Esophagus squamous epithelium (tissue), 4 donors: Measurements from ENCODE around the gene NUP160.

Source experiments
- POLR2A ChIP-seq, 4 donors: fragments of 450-650 bp; IDR thresholded peaks; one replicate each; pipeline ENCODE4 v1.6.1; 2017; ENCODE audit warnings: antibody characterized with exemption in 4 of 4, mild to moderate bottlenecking in 4 of 4, moderate library complexity in 3 of 4
- TF ChIP-seq, protein P1 (sequence below), 6 experiments: fragments of 450-650 bp in 4 of 6; fragments of 200-600 bp in 2 of 6; sonication (generic) in 2 of 6; IDR thresholded peaks; one replicate each; pipeline ENCODE4 v1.5.1; 2016 to 2019; ENCODE audit warnings: antibody characterized with exemption in 6 of 6, mild to moderate bottlenecking in 4 of 6, moderate library complexity in 4 of 6

DNA sequence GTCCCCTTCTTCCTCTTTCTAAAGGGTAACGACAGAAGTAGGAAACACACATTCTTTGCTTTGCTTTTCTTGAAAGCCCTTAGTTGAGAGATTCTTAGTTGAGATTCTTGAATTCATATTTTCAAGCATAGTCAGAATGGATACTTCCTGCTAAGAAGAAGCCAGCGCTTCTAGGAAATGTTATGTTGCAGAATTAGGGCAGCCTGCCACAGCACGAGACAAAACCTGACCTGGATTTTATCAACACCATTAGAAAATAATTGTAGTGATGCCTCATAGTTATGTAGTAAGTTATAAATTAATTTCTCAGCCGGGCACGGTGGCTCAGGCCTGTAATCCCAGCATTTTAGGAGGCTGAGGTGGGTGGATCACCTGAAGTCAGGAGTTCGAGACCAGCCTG lies 37.9 kb upstream of the NUP160 start:
- TF ChIP-seq, protein P1, sequence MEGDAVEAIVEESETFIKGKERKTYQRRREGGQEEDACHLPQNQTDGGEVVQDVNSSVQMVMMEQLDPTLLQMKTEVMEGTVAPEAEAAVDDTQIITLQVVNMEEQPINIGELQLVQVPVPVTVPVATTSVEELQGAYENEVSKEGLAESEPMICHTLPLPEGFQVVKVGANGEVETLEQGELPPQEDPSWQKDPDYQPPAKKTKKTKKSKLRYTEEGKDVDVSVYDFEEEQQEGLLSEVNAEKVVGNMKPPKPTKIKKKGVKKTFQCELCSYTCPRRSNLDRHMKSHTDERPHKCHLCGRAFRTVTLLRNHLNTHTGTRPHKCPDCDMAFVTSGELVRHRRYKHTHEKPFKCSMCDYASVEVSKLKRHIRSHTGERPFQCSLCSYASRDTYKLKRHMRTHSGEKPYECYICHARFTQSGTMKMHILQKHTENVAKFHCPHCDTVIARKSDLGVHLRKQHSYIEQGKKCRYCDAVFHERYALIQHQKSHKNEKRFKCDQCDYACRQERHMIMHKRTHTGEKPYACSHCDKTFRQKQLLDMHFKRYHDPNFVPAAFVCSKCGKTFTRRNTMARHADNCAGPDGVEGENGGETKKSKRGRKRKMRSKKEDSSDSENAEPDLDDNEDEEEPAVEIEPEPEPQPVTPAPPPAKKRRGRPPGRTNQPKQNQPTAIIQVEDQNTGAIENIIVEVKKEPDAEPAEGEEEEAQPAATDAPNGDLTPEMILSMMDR (IDR thresholded peaks at IDR 0.05): no peak
- TF ChIP-seq POLR2A (IDR thresholded peaks at IDR 0.05): no peak
